ENCODE results near the gene FICD. TPM values are rescaled to one million over a fixed set of nuclear protein-coding genes. Genes with fewer than 3 reads are reported as not detected.

The FICD gene
- total and polyA plus RNA-seq, 2 of the 13 experiments (the other 11 are each of a cell fraction or from before 2014, with no cell fraction given): 0.99 to 3.0 TPM

DNA sequence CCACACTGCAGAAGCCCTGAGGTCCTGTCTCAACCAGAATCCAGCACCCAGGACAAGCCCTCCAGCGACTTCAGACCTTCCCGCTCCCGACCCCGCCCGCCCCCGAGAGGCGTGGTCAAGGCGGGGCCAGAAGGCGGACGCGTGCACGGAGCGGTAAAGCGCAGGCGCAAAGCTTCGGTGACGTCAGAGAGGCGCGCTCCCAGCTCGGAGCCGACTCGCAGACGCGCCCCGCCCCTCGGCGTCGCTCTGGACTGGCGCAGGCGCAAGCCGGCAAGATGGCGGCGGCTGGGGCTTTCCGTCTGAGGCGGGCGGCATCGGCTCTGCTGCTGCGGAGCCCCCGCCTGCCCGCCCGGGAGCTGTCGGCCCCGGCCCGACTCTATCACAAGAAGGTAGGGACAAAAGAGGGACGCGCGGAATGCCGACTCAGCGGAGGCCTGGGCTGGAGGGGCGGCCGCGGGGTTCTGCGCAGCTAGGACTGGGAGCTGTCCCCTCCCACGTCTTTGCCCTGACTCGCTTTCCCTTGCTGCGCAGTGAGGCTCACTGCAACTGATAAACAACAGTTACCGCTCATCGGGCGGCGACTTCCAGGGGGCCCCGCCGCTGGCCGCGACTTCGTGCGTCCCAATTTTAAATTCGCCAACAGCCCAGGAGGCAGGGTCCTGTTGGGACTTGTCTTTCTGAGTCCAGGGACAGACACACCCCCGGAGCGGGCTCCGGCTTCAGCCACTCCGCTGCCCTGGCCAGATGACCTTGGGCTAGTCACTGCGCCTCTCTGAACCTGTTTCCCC, 47.5 kb downstream of the FICD start, which contains the start of gene ISCU (continued):
- TF ChIP-seq SETDB1 (CRISPR knock-in tag; IDR thresholded peaks at IDR 0.05; ENCODE audit: borderline replicate concordance) (no peak), ZNF225 (CRISPR knock-in tag; IDR thresholded peaks at IDR 0.05) (peak; percentile 56; the same call in 1 of the 2 replicates), E2F1 (CRISPR knock-in tag; IDR thresholded peaks at IDR 0.05) (peak; percentile 49), MZF1 (CRISPR knock-in tag; IDR thresholded peaks at IDR 0.05; ENCODE audit: borderline replicate concordance) (no peak), STAT5B (CRISPR knock-in tag; IDR thresholded peaks at IDR 0.05) (peak; percentile 48; the same call in 1 of the 2 replicates), ZNF569 (CRISPR knock-in tag; IDR thresholded peaks at IDR 0.05; ENCODE audit: borderline replicate concordance) (no peak), TBP (CRISPR knock-in tag; IDR thresholded peaks at IDR 0.05) (no peak), ZNF44 (CRISPR knock-in tag; IDR thresholded peaks at IDR 0.05) (no peak), RFX3 (CRISPR knock-in tag; IDR thresholded peaks at IDR 0.05) (no peak), ZZZ3 (CRISPR knock-in tag; IDR thresholded peaks at IDR 0.05; ENCODE audit: borderline replicate concordance) (no peak), CHCHD3 (CRISPR knock-in tag; IDR thresholded peaks at IDR 0.05) (peak; percentile 50; the same call in 1 of the 2 replicates), FOXP1 (IDR thresholded peaks at IDR 0.05) (no peak), FOXP1 (CRISPR knock-in tag; IDR thresholded peaks at IDR 0.05) (no peak), ELF4 (CRISPR knock-in tag; IDR thresholded peaks at IDR 0.05; ENCODE audit: borderline replicate concordance) (no peak), ZNF451 (CRISPR knock-in tag; IDR thresholded peaks at IDR 0.05) (peak; percentile 77; the same call in 1 of the 2 replicates), RBFOX2 (IDR thresholded peaks at IDR 0.05; ENCODE audit: low read depth, low read length) (peak; percentile 88), ZNF224 (CRISPR knock-in tag; IDR thresholded peaks at IDR 0.05) (peak; percentile 62; the same call in 1 of the 2 replicates)
- TF ChIP-seq, protein P1, sequence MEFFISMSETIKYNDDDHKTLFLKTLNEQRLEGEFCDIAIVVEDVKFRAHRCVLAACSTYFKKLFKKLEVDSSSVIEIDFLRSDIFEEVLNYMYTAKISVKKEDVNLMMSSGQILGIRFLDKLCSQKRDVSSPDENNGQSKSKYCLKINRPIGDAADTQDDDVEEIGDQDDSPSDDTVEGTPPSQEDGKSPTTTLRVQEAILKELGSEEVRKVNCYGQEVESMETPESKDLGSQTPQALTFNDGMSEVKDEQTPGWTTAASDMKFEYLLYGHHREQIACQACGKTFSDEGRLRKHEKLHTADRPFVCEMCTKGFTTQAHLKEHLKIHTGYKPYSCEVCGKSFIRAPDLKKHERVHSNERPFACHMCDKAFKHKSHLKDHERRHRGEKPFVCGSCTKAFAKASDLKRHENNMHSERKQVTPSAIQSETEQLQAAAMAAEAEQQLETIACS (CRISPR knock-in tag; IDR thresholded peaks at IDR 0.05): peak; percentile 86
- TF ChIP-seq, protein P2, sequence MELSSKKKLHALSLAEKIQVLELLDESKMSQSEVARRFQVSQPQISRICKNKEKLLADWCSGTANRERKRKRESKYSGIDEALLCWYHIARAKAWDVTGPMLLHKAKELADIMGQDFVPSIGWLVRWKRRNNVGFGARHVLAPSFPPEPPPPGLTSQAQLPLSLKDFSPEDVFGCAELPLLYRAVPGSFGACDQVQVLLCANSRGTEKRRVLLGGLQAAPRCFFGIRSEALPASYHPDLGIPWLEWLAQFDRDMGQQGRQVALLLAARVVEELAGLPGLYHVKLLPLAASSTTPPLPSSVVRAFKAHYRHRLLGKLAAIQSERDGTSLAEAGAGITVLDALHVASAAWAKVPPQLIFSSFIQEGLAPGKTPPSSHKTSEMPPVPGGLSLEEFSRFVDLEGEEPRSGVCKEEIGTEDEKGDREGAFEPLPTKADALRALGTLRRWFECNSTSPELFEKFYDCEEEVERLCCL (CRISPR knock-in tag; IDR thresholded peaks at IDR 0.05; ENCODE audit: borderline replicate concordance): 0 out of 2 replicates have a peak, but pooled peaks have one; percentile 35

Data from HepG2 (cell line).